Panc1 (cell line): ENCODE data around the gene ZNF236.

ENCODE experiments used
- POLR2AphosphoS5 ChIP-seq: IDR thresholded peaks from 2 replicates; pipeline ENCODE4 v1.6.1; 2012; ENCODE audit warnings: mild to moderate bottlenecking, low read depth, low read length, moderate library complexity
- TF ChIP-seq, protein P1 (sequence below): fragments of 450-650 bp; IDR thresholded peaks from 2 replicates; pipeline ENCODE4 v1.5.1; 2017; ENCODE audit warnings: mild to moderate bottlenecking

DNA sequence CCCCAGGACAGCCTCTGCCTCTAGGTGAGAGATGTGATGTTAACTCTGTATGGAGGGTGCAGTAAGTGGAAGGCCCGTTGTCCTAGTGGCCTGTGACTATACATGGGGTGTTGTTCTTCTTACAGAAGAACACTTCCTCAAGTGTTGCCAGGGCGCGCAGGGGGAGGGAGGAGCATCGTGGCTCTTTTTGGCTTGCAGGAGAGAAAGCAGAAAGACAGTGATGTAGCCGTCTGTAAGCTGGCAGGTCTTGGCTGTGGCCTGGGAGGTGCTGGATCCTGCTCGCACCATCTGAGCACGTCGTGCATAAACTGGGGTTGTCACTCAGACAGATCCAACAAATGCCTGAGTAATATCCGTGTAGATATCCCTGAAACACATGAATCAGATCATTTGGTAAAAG is 44.3 kb downstream of the ZNF236 start:
- TF ChIP-seq, protein P1, sequence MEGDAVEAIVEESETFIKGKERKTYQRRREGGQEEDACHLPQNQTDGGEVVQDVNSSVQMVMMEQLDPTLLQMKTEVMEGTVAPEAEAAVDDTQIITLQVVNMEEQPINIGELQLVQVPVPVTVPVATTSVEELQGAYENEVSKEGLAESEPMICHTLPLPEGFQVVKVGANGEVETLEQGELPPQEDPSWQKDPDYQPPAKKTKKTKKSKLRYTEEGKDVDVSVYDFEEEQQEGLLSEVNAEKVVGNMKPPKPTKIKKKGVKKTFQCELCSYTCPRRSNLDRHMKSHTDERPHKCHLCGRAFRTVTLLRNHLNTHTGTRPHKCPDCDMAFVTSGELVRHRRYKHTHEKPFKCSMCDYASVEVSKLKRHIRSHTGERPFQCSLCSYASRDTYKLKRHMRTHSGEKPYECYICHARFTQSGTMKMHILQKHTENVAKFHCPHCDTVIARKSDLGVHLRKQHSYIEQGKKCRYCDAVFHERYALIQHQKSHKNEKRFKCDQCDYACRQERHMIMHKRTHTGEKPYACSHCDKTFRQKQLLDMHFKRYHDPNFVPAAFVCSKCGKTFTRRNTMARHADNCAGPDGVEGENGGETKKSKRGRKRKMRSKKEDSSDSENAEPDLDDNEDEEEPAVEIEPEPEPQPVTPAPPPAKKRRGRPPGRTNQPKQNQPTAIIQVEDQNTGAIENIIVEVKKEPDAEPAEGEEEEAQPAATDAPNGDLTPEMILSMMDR, result no peak
- TF ChIP-seq POLR2AphosphoS5, result no peak
